Stimulated activated effector memory CD8-positive, alpha-beta T cell treated with anti-CD3 and anti-CD28 coated beads, Interleukin-12 subunit alpha, Interleukin-12 subunit beta, amount 100 ng/mL, for 72 hours (primary cell): ENCODE results near the gene RAP1GAP2.
"Not testable (repeated sequence)": the region's sequence is repeated elsewhere in the genome, so short reads cannot be mapped to it uniquely, and the experiment has no call there.

Experiments used
- ATAC-seq: fragments of 150-1000 bp; cut with Tn5 transposase; 2 replicates; pipeline ENCODE4 v1.10.0; 2021
- DNase-seq, 2 donors: peaks; one replicate each; pipeline ENCODE4 v3.0.0; 2021 to 2022; ENCODE audit warnings: low spot score in 2 of 2
- H3K27ac Mint-ChIP-seq: one replicate; pipeline ENCODE4 v1.8.0; 2022; ENCODE audit warnings: mild to moderate bottlenecking, mixed read lengths
- H3K36me3 Mint-ChIP-seq: one replicate; pipeline ENCODE4 v1.8.0; 2022; ENCODE audit warnings: mild to moderate bottlenecking, mixed read lengths
- H3K4me1 Mint-ChIP-seq: one replicate; pipeline ENCODE4 v1.8.0; 2022; ENCODE audit warnings: mixed read lengths
- H3K4me3 Mint-ChIP-seq: one replicate; pipeline ENCODE4 v1.8.0; 2022; ENCODE audit warnings: mild to moderate bottlenecking, mixed read lengths
- H3K9me3 Mint-ChIP-seq: one replicate; pipeline ENCODE4 v1.8.0; 2022; ENCODE audit warnings: mixed read lengths

RAP1GAP2 gene

GRCh38 chr17:2972749-2973148, 176.5 kb downstream of the RAP1GAP2 start:
- no peaks in the 10 kb centered on the region for H3K9me3 Mint-ChIP-seq
- H3K27ac Mint-ChIP-seq = peak overlapping the region; percentile 30
- peaks cover 7% of the 10 kb centered on the region for H3K36me3 Mint-ChIP-seq
- H3K4me3 Mint-ChIP-seq = no peak overlapping the region
- DNase-seq (no peak), ATAC-seq (no peak)
- H3K4me1 Mint-ChIP-seq = peaks cover 6% of the 10 kb centered on the region

- no peak overlapping the region for H3K4me3 Mint-ChIP-seq
- peaks cover 6% of the 10 kb centered on the region for H3K4me1 Mint-ChIP-seq
- H3K27ac Mint-ChIP-seq = no peak overlapping the region
- no peaks in the 10 kb centered on the region for H3K9me3 Mint-ChIP-seq
- peaks cover 7% of the 10 kb centered on the region for H3K36me3 Mint-ChIP-seq
- no peak for DNase-seq
- no peak for ATAC-seq
These were observed 178.1 kb downstream of the RAP1GAP2 start for GRCh38 chr17:2974347-2974746.

- peak overlapping the region; percentile 1 for H3K27ac Mint-ChIP-seq
- peaks cover 8% of the 10 kb centered on the region for H3K36me3 Mint-ChIP-seq
- ATAC-seq = no peak
- H3K4me3 Mint-ChIP-seq = no peak overlapping the region
- H3K9me3 Mint-ChIP-seq = no peaks in the 10 kb centered on the region
- DNase-seq = no peak
- H3K4me1 Mint-ChIP-seq = peaks cover 6% of the 10 kb centered on the region
These were observed 179.3 kb downstream of the RAP1GAP2 start for GRCh38 chr17:2975469-2975958.

GRCh38 chr17:2977157-2977556, 180.9 kb downstream of the RAP1GAP2 start:
- H3K27ac Mint-ChIP-seq = no peak overlapping the region
- DNase-seq (no peak), ATAC-seq (no peak)
- peaks cover 23% of the 10 kb centered on the region for H3K36me3 Mint-ChIP-seq
- H3K9me3 Mint-ChIP-seq = no peaks in the 10 kb centered on the region
- no peak overlapping the region for H3K4me3 Mint-ChIP-seq
- peaks cover 6% of the 10 kb centered on the region for H3K4me1 Mint-ChIP-seq

GRCh38 chr17:2978116-2978515, 181.9 kb downstream of the RAP1GAP2 start:
- Mint-ChIP-seq H3K36me3 (peaks cover 26% of the 10 kb centered on the region), H3K27ac (no peak overlapping the region), H3K9me3 (no peaks in the 10 kb centered on the region), H3K4me3 (no peak overlapping the region), H3K4me1 (peaks cover under 1% of the 10 kb centered on the region)
- no peak for DNase-seq
- no peak for ATAC-seq

- H3K27ac Mint-ChIP-seq = no peak overlapping the region
- H3K4me3 Mint-ChIP-seq = no peak overlapping the region
- no peaks in the 10 kb centered on the region for H3K9me3 Mint-ChIP-seq
- DNase-seq (no peak), ATAC-seq (no peak)
- H3K36me3 Mint-ChIP-seq = peaks cover 34% of the 10 kb centered on the region
- no peaks in the 10 kb centered on the region for H3K4me1 Mint-ChIP-seq
These were observed 182.8 kb downstream of the RAP1GAP2 start for GRCh38 chr17:2978991-2979390.

- no peaks in the 10 kb centered on the region for H3K4me1 Mint-ChIP-seq
- ATAC-seq = no peak
- no peak overlapping the region for H3K4me3 Mint-ChIP-seq
- peak overlapping the region; percentile 77 for H3K27ac Mint-ChIP-seq
- no peaks in the 10 kb centered on the region for H3K9me3 Mint-ChIP-seq
- no peak for DNase-seq
- H3K36me3 Mint-ChIP-seq = peaks cover 44% of the 10 kb centered on the region
These were observed 184.1 kb downstream of the RAP1GAP2 start for GRCh38 chr17:2980211-2980903.

- Mint-ChIP-seq H3K36me3 (peaks cover 49% of the 10 kb centered on the region), H3K9me3 (no peaks in the 10 kb centered on the region), H3K4me1 (no peaks in the 10 kb centered on the region), H3K4me3 (no peak overlapping the region), H3K27ac (peak overlapping the region; percentile 77)
- no peak for DNase-seq
- no peak for ATAC-seq
These were observed 184.6 kb downstream of the RAP1GAP2 start for GRCh38 chr17:2980904-2981246.

- Mint-ChIP-seq H3K4me1 (no peaks in the 10 kb centered on the region), H3K27ac (peak overlapping the region; percentile 77), H3K4me3 (no peak overlapping the region), H3K36me3 (peaks cover 52% of the 10 kb centered on the region), H3K9me3 (no peaks in the 10 kb centered on the region)
- DNase-seq (no peak), ATAC-seq (no peak)
These were observed 185.1 kb downstream of the RAP1GAP2 start for GRCh38 chr17:2981325-2981724.

- no peaks in the 10 kb centered on the region for H3K9me3 Mint-ChIP-seq
- H3K36me3 Mint-ChIP-seq = peaks cover 54% of the 10 kb centered on the region
- no peak overlapping the region for H3K4me3 Mint-ChIP-seq
These were observed 186.6 kb downstream of the RAP1GAP2 start for GRCh38 chr17:2982854-2983253.

GRCh38 chr17:2983255-2983654, 187.0 kb downstream of the RAP1GAP2 start:
- no peak for ATAC-seq
- Mint-ChIP-seq H3K4me3 (no peak overlapping the region), H3K36me3 (peaks cover 54% of the 10 kb centered on the region), H3K4me1 (no peaks in the 10 kb centered on the region), H3K27ac (no peak overlapping the region), H3K9me3 (no peaks in the 10 kb centered on the region)
- no peak for DNase-seq

More at GRCh38 chr17:2982854-2983253, 186.6 kb downstream of the RAP1GAP2 start:
- Mint-ChIP-seq H3K4me1 (no peaks in the 10 kb centered on the region), H3K27ac (no peak overlapping the region)
- ATAC-seq (no peak), DNase-seq (no peak)

GRCh38 chr17:2985318-2985717, 189.1 kb downstream of the RAP1GAP2 start:
- Mint-ChIP-seq H3K27ac (no peak overlapping the region), H3K36me3 (peaks cover 54% of the 10 kb centered on the region), H3K4me1 (no peaks in the 10 kb centered on the region), H3K9me3 (no peaks in the 10 kb centered on the region), H3K4me3 (no peak overlapping the region)
- no peak for ATAC-seq
- DNase-seq = no peak

GRCh38 chr17:2986925-2987324, 190.7 kb downstream of the RAP1GAP2 start:
- H3K27ac Mint-ChIP-seq = no peak overlapping the region
- no peaks in the 10 kb centered on the region for H3K9me3 Mint-ChIP-seq
- H3K36me3 Mint-ChIP-seq = peaks cover 46% of the 10 kb centered on the region
- H3K4me1 Mint-ChIP-seq = no peaks in the 10 kb centered on the region
- ATAC-seq = no peak
- H3K4me3 Mint-ChIP-seq = no peak overlapping the region
- no peak for DNase-seq

GRCh38 chr17:2989396-2989795, 193.2 kb downstream of the RAP1GAP2 start:
- H3K27ac Mint-ChIP-seq, DNase-seq, H3K9me3 Mint-ChIP-seq, H3K4me3 Mint-ChIP-seq, H3K4me1 Mint-ChIP-seq, ATAC-seq: not testable (repeated sequence)
- H3K36me3 Mint-ChIP-seq = peaks cover 46% of the 10 kb centered on the region

- Mint-ChIP-seq H3K4me1 (no peaks in the 10 kb centered on the region), H3K4me3 (no peak overlapping the region), H3K9me3 (no peaks in the 10 kb centered on the region), H3K27ac (no peak overlapping the region), H3K36me3 (peaks cover 42% of the 10 kb centered on the region)
- DNase-seq = no peak
- no peak for ATAC-seq
These were observed 193.6 kb downstream of the RAP1GAP2 start for GRCh38 chr17:2989855-2990254.

GRCh38 chr17:2990396-2990795, 194.2 kb downstream of the RAP1GAP2 start:
- no peaks in the 10 kb centered on the region for H3K9me3 Mint-ChIP-seq
- H3K36me3 Mint-ChIP-seq = peaks cover 37% of the 10 kb centered on the region
- DNase-seq = no peak
- no peaks in the 10 kb centered on the region for H3K4me1 Mint-ChIP-seq
- no peak for ATAC-seq
- no peak overlapping the region for H3K4me3 Mint-ChIP-seq
- no peak overlapping the region for H3K27ac Mint-ChIP-seq
